Natural killer cell (primary cell): Measurements from ENCODE around the gene TMEM120A. TPM values are rescaled to one million over a fixed set of nuclear protein-coding genes. Genes with fewer than 3 reads are reported as not detected.

Source experiments
- ATAC-seq, 3 donors: fragments of 150-1000 bp in 2 of 3; fragments of 200-7000 bp in 1 of 3; cut with Tn5 transposase; 1 replicate in 1 of 3; 2 replicates in 2 of 3; pipeline ENCODE4 v1.10.0; 2021; ENCODE audit warnings: mild to moderate bottlenecking in 2 of 3, moderate library complexity in 2 of 3
- DNase-seq, 2 donors: peaks; one replicate each; pipeline versions ENCODE4 v3.0.0 to v3.0.0-alpha.2; 2013 to 2021; ENCODE audit warnings: mixed read lengths in 1 of 2
- H3K27ac ChIP-seq: one replicate; pipeline ENCODE4 v1.5.1; 2013; ENCODE audit warnings: mild to moderate bottlenecking, low read length
- H3K27me3 ChIP-seq: one replicate; pipeline ENCODE4 v1.6.1; 2013; ENCODE audit warnings: low read length; ENCODE audit not compliant: control insufficient read depth, insufficient read depth
- H3K36me3 ChIP-seq: one replicate; pipeline ENCODE4 v1.6.1; 2013; ENCODE audit warnings: low read length; ENCODE audit not compliant: control insufficient read depth, insufficient read depth
- H3K4me1 ChIP-seq: one replicate; pipeline ENCODE4 v1.6.1; 2013; ENCODE audit warnings: low read length; ENCODE audit not compliant: control insufficient read depth, insufficient read depth
- H3K4me3 ChIP-seq: one replicate; pipeline ENCODE4 v1.5.1; 2013; ENCODE audit warnings: low read length
- H3K9me3 ChIP-seq: one replicate; pipeline ENCODE4 v1.6.1; 2013; ENCODE audit warnings: low read length; ENCODE audit not compliant: control insufficient read depth, insufficient read depth
- H3K27ac Mint-ChIP-seq, 2 donors: one replicate each; pipeline ENCODE4 v1.8.0; 2022; ENCODE audit warnings: mild to moderate bottlenecking in 2 of 2, mixed read lengths in 2 of 2, moderate library complexity in 1 of 2
- H3K27me3 Mint-ChIP-seq, 2 donors: one replicate each; pipeline ENCODE4 v1.8.0; 2022; ENCODE audit warnings: low read depth in 2 of 2, mixed read lengths in 2 of 2
- H3K36me3 Mint-ChIP-seq: one replicate; pipeline ENCODE4 v1.8.0; 2022; ENCODE audit warnings: mixed read lengths
- H3K4me1 Mint-ChIP-seq, 2 donors: one replicate each; pipeline ENCODE4 v1.8.0; 2022; ENCODE audit warnings: mixed read lengths in 2 of 2
- H3K4me3 Mint-ChIP-seq: one replicate; pipeline ENCODE4 v1.8.0; 2022; ENCODE audit warnings: mild to moderate bottlenecking, moderate library complexity, mixed read lengths
- H3K9me3 Mint-ChIP-seq, 2 donors: one replicate each; pipeline ENCODE4 v1.8.0; 2022; ENCODE audit warnings: mixed read lengths in 2 of 2
- CTCF ChIP-seq: fragments of 200-600 bp; IDR thresholded peaks from one replicate; pipeline ENCODE4 v1.8.0; 2022; ENCODE audit warnings: antibody characterized with exemption
- WGBS: methylation state at CpG from one replicate; pipeline ENCODE4 v1.1.7; 2013; ENCODE audit warnings: missing lambda C conversion rate; ENCODE audit not compliant: insufficient coverage; 5-methylcytosine and 5-hydroxymethylcytosine counted together
- intact Hi-C: fragments of 100-400 bp; cut with micrococcal nuclease; formaldehyde crosslinking; loops from one replicate; pipeline ENCODE4 v1.14.2; 2022
- total RNA-seq, 4 donors: library from RNA; stranded (reverse); fragments of 120-200 nt in 1 of 4; gene quantifications; one replicate each; pipeline versions ENCODE4 v1.2.3 to v1.2.4, GENCODE V29; 2013 to 2022

TMEM120A gene
- total RNA-seq, 3 donors from 2014 or later (not counting 1 experiment from before 2014, with no cell fraction given) = 24.3 to 38.1 (median 34.6) TPM

DNA sequence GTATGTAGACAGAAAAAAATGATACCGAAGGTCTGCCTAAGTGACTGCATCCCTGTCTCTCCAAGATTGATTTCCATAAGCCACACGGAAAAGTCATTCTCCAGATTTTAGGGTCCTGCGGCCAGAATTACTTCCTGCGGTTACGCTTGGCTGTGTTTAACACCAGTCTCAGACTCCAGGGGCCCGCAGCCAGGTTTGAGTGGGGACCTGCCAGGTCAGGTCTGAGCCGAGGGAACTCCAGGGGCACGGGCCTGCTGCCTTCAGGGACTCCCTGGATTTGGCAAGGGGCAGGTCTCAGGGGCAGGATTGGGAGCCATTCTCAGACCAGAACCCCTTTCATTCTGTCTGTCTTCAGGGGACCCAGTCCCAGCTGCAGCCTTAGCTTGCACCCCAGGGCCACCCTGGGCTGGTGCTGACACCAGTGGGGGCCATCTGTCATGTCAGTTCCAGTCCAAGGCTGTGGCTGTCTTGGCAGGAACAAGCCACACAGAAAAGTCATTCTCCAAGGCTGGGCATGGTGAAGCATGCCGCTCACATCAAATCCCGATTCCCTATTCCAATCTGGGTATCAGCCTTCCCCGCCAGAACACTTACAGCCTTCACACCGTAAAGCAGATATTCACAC is 39.0 kb downstream of the TMEM120A start:
- Histone ChIP-seq H3K36me3 (peaks cover 28% of the 10 kb centered on the region), H3K27me3 (no peaks in the 10 kb centered on the region), H3K27ac (no peak overlapping the region), H3K4me3 (no peak overlapping the region), H3K4me1 (peaks cover 5% of the 10 kb centered on the region), H3K9me3 (no peaks in the 10 kb centered on the region)
- no peak overlapping the region for H3K27ac Mint-ChIP-seq
- no peaks in the 10 kb centered on the region for H3K4me1 Mint-ChIP-seq
- H3K27me3 Mint-ChIP-seq = no peaks in the 10 kb centered on the region
- ATAC-seq (no peak), DNase-seq (no peak)
- intact Hi-C loops = no loop called here
- peaks cover 6% of the 10 kb centered on the region for H3K36me3 Mint-ChIP-seq
- no peak for TF ChIP-seq CTCF
- H3K9me3 Mint-ChIP-seq = no peaks in the 10 kb centered on the region
- H3K4me3 Mint-ChIP-seq = no peak overlapping the region
- 98% methylated on average over 12 of the region's 12 CpGs for WGBS

DNA sequence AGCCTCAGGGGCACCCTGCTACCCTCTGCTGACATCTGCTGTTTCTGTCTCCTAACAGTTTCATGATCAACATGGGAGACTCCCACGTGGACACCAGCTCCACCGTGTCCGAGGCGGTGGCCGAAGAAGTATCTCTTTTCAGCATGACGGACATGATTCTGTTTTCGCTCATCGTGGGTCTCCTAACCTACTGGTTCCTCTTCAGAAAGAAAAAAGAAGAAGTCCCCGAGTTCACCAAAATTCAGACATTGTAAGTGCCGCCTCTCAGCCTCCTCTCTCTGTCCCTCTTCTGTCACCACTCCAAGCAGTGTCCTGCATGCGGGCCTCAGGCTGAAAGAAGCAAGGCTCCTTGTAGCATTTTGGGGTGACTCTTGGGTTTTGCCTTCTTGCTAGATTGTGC is 40.5 kb downstream of the TMEM120A start:
- Histone ChIP-seq H3K36me3 (peaks cover 25% of the 10 kb centered on the region), H3K4me1 (peaks cover 5% of the 10 kb centered on the region), H3K27ac (no peak overlapping the region), H3K27me3 (no peaks in the 10 kb centered on the region), H3K4me3 (no peak overlapping the region), H3K9me3 (no peaks in the 10 kb centered on the region)
- no peak for ATAC-seq
- intact Hi-C loops = no loop called here
- H3K27ac Mint-ChIP-seq = peak overlapping the region in 1 of 2 donors; percentile 55
- H3K4me3 Mint-ChIP-seq = no peak overlapping the region
- H3K4me1 Mint-ChIP-seq = peaks cover 0 to 9% of the 10 kb centered on the region in 2 donors
- no peaks in the 10 kb centered on the region for H3K9me3 Mint-ChIP-seq
- DNase-seq = no peak
- no peak for TF ChIP-seq CTCF
- peaks cover 6% of the 10 kb centered on the region for H3K36me3 Mint-ChIP-seq
- WGBS = 83% methylated on average over 11 of the region's 11 CpGs
- no peaks in the 10 kb centered on the region for H3K27me3 Mint-ChIP-seq

- no peak overlapping the region for H3K4me3 Mint-ChIP-seq
- H3K27ac Mint-ChIP-seq = no peak overlapping the region
- 96% methylated on average over 7 of the region's 7 CpGs for WGBS
- Histone ChIP-seq H3K27ac (no peak overlapping the region), H3K4me3 (no peak overlapping the region), H3K9me3 (no peaks in the 10 kb centered on the region), H3K36me3 (peaks cover 24% of the 10 kb centered on the region), H3K27me3 (no peaks in the 10 kb centered on the region), H3K4me1 (peaks cover 5% of the 10 kb centered on the region)
- DNase-seq (no peak), ATAC-seq (no peak)
- no peaks in the 10 kb centered on the region for H3K9me3 Mint-ChIP-seq
- no peaks in the 10 kb centered on the region for H3K27me3 Mint-ChIP-seq
- peaks cover 2 to 14% of the 10 kb centered on the region in 2 donors for H3K4me1 Mint-ChIP-seq
- intact Hi-C loops = no loop called here
- H3K36me3 Mint-ChIP-seq = peaks cover 6% of the 10 kb centered on the region
- no peak for TF ChIP-seq CTCF
Measured at GRCh38 chr7:75953431-75953830, 41.0 kb downstream of the TMEM120A start.

- Histone ChIP-seq H3K27ac (no peak overlapping the region), H3K36me3 (peaks cover 19% of the 10 kb centered on the region), H3K4me1 (peaks cover 5% of the 10 kb centered on the region), H3K27me3 (no peaks in the 10 kb centered on the region), H3K4me3 (no peak overlapping the region), H3K9me3 (no peaks in the 10 kb centered on the region)
- H3K9me3 Mint-ChIP-seq = no peaks in the 10 kb centered on the region
- H3K27me3 Mint-ChIP-seq = no peaks in the 10 kb centered on the region
- intact Hi-C loops = no loop called here
- no peak for TF ChIP-seq CTCF
- no peak overlapping the region for H3K27ac Mint-ChIP-seq
- DNase-seq = no peak
- peak in 2 of 3 donors; percentile 28 to 64 for ATAC-seq
- H3K4me3 Mint-ChIP-seq = no peak overlapping the region
- 76% methylated on average over 5 of the region's 5 CpGs for WGBS
- no peaks in the 10 kb centered on the region for H3K36me3 Mint-ChIP-seq
- peaks cover 7 to 24% of the 10 kb centered on the region in 2 donors for H3K4me1 Mint-ChIP-seq
Measured at GRCh38 chr7:75951506-75951905, 42.9 kb downstream of the TMEM120A start.
